Gastrocnemius medialis (tissue), 4 donors: ENCODE results near the gene USP46. TPM values are rescaled to one million over a fixed set of nuclear protein-coding genes. Genes with fewer than 3 reads are reported as not detected.

Source experiments
- ATAC-seq, 2 donors: fragments of 150-250 bp; one replicate each; pipeline ENCODE4 v1.9.1; 2016
- DNase-seq, 2 donors: peaks; one replicate each; pipeline ENCODE4 v3.0.0-alpha.2; 2019
- H3K27ac ChIP-seq, 4 donors: fragments of 200-600 bp; sonication (generic); 1 replicate in 1 of 4; 2 replicates in 3 of 4; pipeline ENCODE4 v1.5.1; 2016 to 2018; ENCODE audit warnings: mild to moderate bottlenecking in 2 of 4, moderate library complexity in 1 of 4
- H3K27me3 ChIP-seq, 3 donors: fragments of 200-600 bp; sonication (generic) in 2 of 3; 1 replicate in 1 of 3; 2 replicates in 2 of 3; pipeline versions ENCODE4 v1.5.1 to v1.6.0; 2016 to 2019; ENCODE audit warnings: mild to moderate bottlenecking in 1 of 3, moderate library complexity in 1 of 3
- H3K36me3 ChIP-seq, 2 donors: fragments of 200-600 bp; sonication (generic) in 1 of 2; one replicate each; pipeline ENCODE4 v1.5.1; 2017 to 2018
- H3K4me1 ChIP-seq, 2 donors: fragments of 200-600 bp; sonication (generic) in 1 of 2; one replicate each; pipeline ENCODE4 v1.5.1; 2016 to 2017; ENCODE audit warnings: mild to moderate bottlenecking in 2 of 2
- H3K4me3 ChIP-seq, 4 donors: fragments of 200-600 bp; sonication (generic) in 3 of 4; 1 replicate in 1 of 4; 2 replicates in 3 of 4; pipeline ENCODE4 v1.5.1; 2016 to 2019; ENCODE audit warnings: mild to moderate bottlenecking in 2 of 4
- H3K9me3 ChIP-seq, 3 donors: fragments of 200-600 bp; sonication (generic) in 2 of 3; 1 replicate in 1 of 3; 2 replicates in 2 of 3; pipeline ENCODE4 v1.5.1; 2016 to 2019
- POLR2A ChIP-seq, 2 donors: fragments of 450-650 bp; IDR thresholded peaks; one replicate each; pipeline ENCODE4 v1.6.1; 2017; ENCODE audit warnings: antibody characterized with exemption in 2 of 2, mild to moderate bottlenecking in 2 of 2, moderate library complexity in 2 of 2
- in situ Hi-C, 4 donors: fragments of 200-750 bp; cut with MboI; loops; one replicate each; pipeline versions ENCODE4 v1.15.0 to v1.8.0; 2017; ENCODE audit warnings: low sequenced_read_pairs in 4 of 4
- intact Hi-C: fragments of 100-400 bp; cut with DNase I; formaldehyde crosslinking; loops from one replicate; pipeline ENCODE4 v1.15.1; 2023; ENCODE audit warnings: low total_unique reads
- total RNA-seq, 4 donors: library from RNA; depleted of rRNA; stranded (reverse); fragments of >200 nt; gene quantifications; one replicate each; pipeline versions ENCODE4 v1.1.0 to v1.2.3, GENCODE V29; 2016
- TF ChIP-seq, protein P1 (sequence below), 5 experiments: fragments of 450-650 bp in 3 of 5; fragments of 200-600 bp in 2 of 5; sonication (generic) in 2 of 5; IDR thresholded peaks in 4 of 5; conservative IDR thresholded peaks in 1 of 5; 1 replicate in 4 of 5; 2 replicates in 1 of 5; pipeline ENCODE4 v1.5.1; 2016 to 2019; ENCODE audit warnings: antibody characterized with exemption in 5 of 5, mild to moderate bottlenecking in 3 of 5, moderate library complexity in 3 of 5

The USP46 gene
- total RNA-seq, 4 donors from 2014 or later: 8.9 to 13.2 (median 11.8) TPM

GRCh38 chr4:52576961-52577623 lies 82.0 kb downstream of the USP46 start:
- Histone ChIP-seq H3K27me3 (no peaks in the 10 kb centered on the region), H3K36me3 (no peaks in the 10 kb centered on the region), H3K27ac (no peak overlapping the region), H3K4me3 (no peak overlapping the region), H3K4me1 (no peaks in the 10 kb centered on the region), H3K9me3 (no peaks in the 10 kb centered on the region)
- ATAC-seq: no peak
- DNase-seq: no peak
- intact Hi-C loops (no loop called here), in situ Hi-C loops (no loop called here)
- TF ChIP-seq POLR2A (IDR thresholded peaks at IDR 0.05): no peak
- TF ChIP-seq, protein P1, sequence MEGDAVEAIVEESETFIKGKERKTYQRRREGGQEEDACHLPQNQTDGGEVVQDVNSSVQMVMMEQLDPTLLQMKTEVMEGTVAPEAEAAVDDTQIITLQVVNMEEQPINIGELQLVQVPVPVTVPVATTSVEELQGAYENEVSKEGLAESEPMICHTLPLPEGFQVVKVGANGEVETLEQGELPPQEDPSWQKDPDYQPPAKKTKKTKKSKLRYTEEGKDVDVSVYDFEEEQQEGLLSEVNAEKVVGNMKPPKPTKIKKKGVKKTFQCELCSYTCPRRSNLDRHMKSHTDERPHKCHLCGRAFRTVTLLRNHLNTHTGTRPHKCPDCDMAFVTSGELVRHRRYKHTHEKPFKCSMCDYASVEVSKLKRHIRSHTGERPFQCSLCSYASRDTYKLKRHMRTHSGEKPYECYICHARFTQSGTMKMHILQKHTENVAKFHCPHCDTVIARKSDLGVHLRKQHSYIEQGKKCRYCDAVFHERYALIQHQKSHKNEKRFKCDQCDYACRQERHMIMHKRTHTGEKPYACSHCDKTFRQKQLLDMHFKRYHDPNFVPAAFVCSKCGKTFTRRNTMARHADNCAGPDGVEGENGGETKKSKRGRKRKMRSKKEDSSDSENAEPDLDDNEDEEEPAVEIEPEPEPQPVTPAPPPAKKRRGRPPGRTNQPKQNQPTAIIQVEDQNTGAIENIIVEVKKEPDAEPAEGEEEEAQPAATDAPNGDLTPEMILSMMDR (IDR thresholded peaks at IDR 0.05 in 4 of 5, conservative IDR thresholded peaks at IDR 0.05 in 1 of 5): no peak

DNA sequence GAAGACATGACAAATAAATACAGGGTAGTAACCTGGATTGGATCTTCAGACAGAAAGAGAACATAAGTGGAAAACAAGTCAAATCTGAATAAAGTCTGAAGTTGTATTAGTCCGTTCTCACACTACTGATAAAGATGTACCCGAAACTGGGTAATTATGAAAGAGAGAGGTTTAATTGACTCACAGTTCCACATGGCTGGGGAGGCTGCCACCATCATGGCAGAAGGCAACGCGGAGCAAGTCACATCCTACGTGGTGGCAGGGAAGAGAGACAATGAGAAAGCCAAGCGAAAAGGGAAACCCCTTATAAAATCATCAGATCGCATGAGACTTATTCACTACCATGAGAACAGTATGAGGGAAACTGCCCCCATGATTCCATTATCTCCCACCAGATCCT lies 82.8 kb downstream of the USP46 start:
- Histone ChIP-seq H3K9me3 (no peaks in the 10 kb centered on the region), H3K36me3 (no peaks in the 10 kb centered on the region), H3K4me1 (no peaks in the 10 kb centered on the region), H3K4me3 (no peak overlapping the region), H3K27me3 (no peaks in the 10 kb centered on the region), H3K27ac (no peak overlapping the region)
- ATAC-seq: no peak
- no peak for TF ChIP-seq POLR2A (IDR thresholded peaks at IDR 0.05)
- TF ChIP-seq, protein P1 (IDR thresholded peaks at IDR 0.05 in 4 of 5, conservative IDR thresholded peaks at IDR 0.05 in 1 of 5): no peak
- in situ Hi-C loops (no loop called here), intact Hi-C loops (no loop called here)
- DNase-seq: no peak

DNA sequence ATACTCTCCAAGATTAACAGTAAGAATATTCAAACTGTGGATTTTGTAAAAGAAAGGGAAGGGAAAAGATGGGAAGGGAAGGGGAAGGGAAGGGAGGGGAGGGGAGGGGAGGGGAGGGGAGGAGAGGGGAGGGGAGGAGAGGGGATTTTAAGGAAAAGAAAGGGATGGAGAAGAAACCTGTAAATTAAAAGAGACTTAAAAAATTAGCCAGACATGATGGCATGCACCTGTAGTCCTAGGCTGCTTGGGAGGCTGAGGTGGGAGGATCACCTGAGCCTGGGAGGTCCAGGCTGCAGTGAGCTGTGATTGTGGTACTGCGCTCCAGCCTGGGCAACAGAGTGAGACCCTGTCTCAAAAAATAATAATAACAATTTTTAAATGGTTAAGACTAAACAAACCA lies 83.7 kb downstream of the USP46 start:
- Histone ChIP-seq H3K36me3 (no peaks in the 10 kb centered on the region), H3K4me3 (no peak overlapping the region), H3K9me3 (no peaks in the 10 kb centered on the region), H3K27me3 (no peaks in the 10 kb centered on the region), H3K4me1 (no peaks in the 10 kb centered on the region), H3K27ac (no peak overlapping the region)
- no peak for DNase-seq
- intact Hi-C loops: no loop called here
- TF ChIP-seq, protein P1 (IDR thresholded peaks at IDR 0.05 in 4 of 5, conservative IDR thresholded peaks at IDR 0.05 in 1 of 5): no peak
- TF ChIP-seq POLR2A (IDR thresholded peaks at IDR 0.05): no peak
- no peak for ATAC-seq
- in situ Hi-C loops: no loop called here

DNA sequence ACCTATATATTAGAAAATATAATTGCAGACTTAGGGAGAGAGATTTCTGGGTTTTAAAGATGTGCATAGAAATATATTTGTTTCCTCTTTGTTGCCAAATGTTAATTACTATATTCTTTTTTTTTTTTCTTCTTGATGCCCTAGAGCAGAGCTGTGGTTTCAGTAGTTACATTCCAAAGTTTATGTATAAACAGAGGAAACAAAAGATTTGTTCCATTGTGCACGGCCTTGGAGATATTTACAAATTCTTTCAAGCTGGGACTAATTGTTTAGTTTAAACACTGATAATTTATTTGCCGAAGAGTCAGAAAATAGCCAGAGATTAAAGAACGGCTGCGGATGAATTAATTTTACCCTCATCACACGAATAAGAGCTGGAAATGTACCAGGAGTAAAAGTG lies 85.1 kb downstream of the USP46 start:
- no peak overlapping the region for H3K4me3 ChIP-seq
- H3K4me1 ChIP-seq: no peaks in the 10 kb centered on the region
- DNase-seq (no peak), ATAC-seq (no peak)
- TF ChIP-seq, protein P1 (IDR thresholded peaks at IDR 0.05 in 4 of 5, conservative IDR thresholded peaks at IDR 0.05 in 1 of 5): no peak
- no peak for TF ChIP-seq POLR2A (IDR thresholded peaks at IDR 0.05)
- intact Hi-C loops (no loop called here), in situ Hi-C loops (no loop called here)
- H3K27me3 ChIP-seq: no peaks in the 10 kb centered on the region
- H3K27ac ChIP-seq: no peak overlapping the region
- H3K9me3 ChIP-seq: no peaks in the 10 kb centered on the region
- no peaks in the 10 kb centered on the region for H3K36me3 ChIP-seq

DNA sequence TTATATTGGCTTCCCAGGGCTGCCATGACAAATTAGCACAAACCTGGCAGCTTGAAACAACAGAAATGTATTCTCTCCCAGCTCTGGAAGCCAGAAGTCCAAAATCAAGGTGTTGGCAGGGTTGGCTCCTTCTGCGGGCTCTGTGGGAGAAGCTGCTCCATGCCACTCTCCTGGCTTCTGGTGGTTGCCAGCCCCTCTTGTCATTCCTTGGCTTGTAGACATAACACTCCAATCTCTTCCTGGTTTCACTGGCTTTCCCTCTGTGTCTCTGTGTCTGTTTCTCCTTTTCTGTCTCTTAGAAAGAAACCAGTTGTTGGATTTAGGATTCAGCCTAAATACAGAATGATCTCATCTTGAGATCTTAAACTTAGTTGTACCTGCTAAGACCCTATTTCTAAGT lies 85.5 kb downstream of the USP46 start:
- Histone ChIP-seq H3K36me3 (no peaks in the 10 kb centered on the region), H3K4me1 (no peaks in the 10 kb centered on the region), H3K27me3 (no peaks in the 10 kb centered on the region), H3K9me3 (no peaks in the 10 kb centered on the region), H3K27ac (no peak overlapping the region), H3K4me3 (no peak overlapping the region)
- DNase-seq (no peak), ATAC-seq (no peak)
- in situ Hi-C loops (no loop called here), intact Hi-C loops (no loop called here)
- TF ChIP-seq, protein P1 (IDR thresholded peaks at IDR 0.05 in 4 of 5, conservative IDR thresholded peaks at IDR 0.05 in 1 of 5): no peak
- TF ChIP-seq POLR2A (IDR thresholded peaks at IDR 0.05): no peak
